KMS-11 (cell line): Measurements from ENCODE around the gene SIGLEC5.

Experiments
- H2AFZ ChIP-seq: fragments of 200-600 bp; sonication (generic); 2 replicates; pipeline ENCODE4 v1.6.1; 2016; ENCODE audit warnings: antibody characterized with exemption, mixed run types, low read depth
- H3K27ac ChIP-seq: fragments of 200-600 bp; sonication (generic); 2 replicates; pipeline ENCODE4 v1.6.1; 2016; ENCODE audit warnings: mild to moderate bottlenecking, mixed run types
- H3K27me3 ChIP-seq: fragments of 200-600 bp; sonication (generic); 2 replicates; pipeline ENCODE4 v1.6.1; 2017; ENCODE audit warnings: mild to moderate bottlenecking, low read depth, mixed run types, moderate library complexity; ENCODE audit not compliant: insufficient read depth
- H3K36me3 ChIP-seq: fragments of 200-600 bp; sonication (generic); 2 replicates; pipeline ENCODE4 v1.6.1; 2017; ENCODE audit warnings: mild to moderate bottlenecking, mixed run types; ENCODE audit not compliant: insufficient read depth
- H3K4me1 ChIP-seq: fragments of 200-600 bp; sonication (generic); 2 replicates; pipeline ENCODE4 v1.6.1; 2016; ENCODE audit warnings: mild to moderate bottlenecking, low read depth, mixed run types; ENCODE audit not compliant: poor library complexity, severe bottlenecking
- H3K4me2 ChIP-seq: fragments of 200-600 bp; sonication (generic); 2 replicates; pipeline ENCODE4 v1.7.0; 2016; ENCODE audit warnings: mild to moderate bottlenecking, mixed run types
- H3K4me3 ChIP-seq: fragments of 200-600 bp; sonication (generic); IDR thresholded peaks from 2 replicates; pipeline ENCODE4 v1.6.1; 2017; ENCODE audit warnings: low read depth, low read length, mixed read lengths; ENCODE audit not compliant: insufficient read depth
- H3K79me2 ChIP-seq: fragments of 200-600 bp; sonication (generic); 2 replicates; pipeline ENCODE4 v1.6.1; 2016; ENCODE audit warnings: low read depth, mixed run types; ENCODE audit not compliant: insufficient read depth
- H3K9ac ChIP-seq: fragments of 200-600 bp; sonication (generic); 2 replicates; pipeline ENCODE4 v1.6.1; 2016; ENCODE audit warnings: mild to moderate bottlenecking, mixed run types
- H4K20me1 ChIP-seq: fragments of 200-600 bp; sonication (generic); 2 replicates; pipeline ENCODE4 v1.6.1; 2016; ENCODE audit warnings: mild to moderate bottlenecking, mixed run types; ENCODE audit not compliant: insufficient read depth
- CTCF ChIP-seq: fragments of 200-600 bp; sonication (generic); conservative IDR thresholded peaks from 2 replicates; pipeline ENCODE4 v1.6.1; 2017; ENCODE audit warnings: low read depth, mild to moderate bottlenecking, antibody characterized with exemption, low read length, moderate library complexity, mixed read lengths

Gene SIGLEC5

GRCh38 chr19:51614789-51615188 is 15.4 kb downstream of the SIGLEC5 start:
- no peaks in the 10 kb centered on the region for H3K4me1 ChIP-seq
- H3K4me3 ChIP-seq, result no peak overlapping the region
- H3K27ac ChIP-seq, result no peak overlapping the region
- H3K9ac ChIP-seq, result no peak overlapping the region
- H4K20me1 ChIP-seq, result no peaks in the 10 kb centered on the region
- no peaks in the 10 kb centered on the region for H3K36me3 ChIP-seq
- H3K79me2 ChIP-seq, result no peaks in the 10 kb centered on the region
- no peak overlapping the region for H2AFZ ChIP-seq
- no peak overlapping the region for H3K4me2 ChIP-seq
- TF ChIP-seq CTCF, result no peak
- 0 out of 2 replicates have a peak, but pooled peaks cover 4% of the 10 kb centered on the region for H3K27me3 ChIP-seq

GRCh38 chr19:51610576-51610975 is 19.6 kb downstream of the SIGLEC5 start:
- H2AFZ ChIP-seq, result no peak overlapping the region
- H3K4me1 ChIP-seq, result no peaks in the 10 kb centered on the region
- H3K27me3 ChIP-seq, result 0 out of 2 replicates have a peak, but pooled peaks cover 4% of the 10 kb centered on the region
- no peak overlapping the region for H3K4me2 ChIP-seq
- no peak overlapping the region for H3K27ac ChIP-seq
- no peak for TF ChIP-seq CTCF
- no peaks in the 10 kb centered on the region for H3K79me2 ChIP-seq
- no peak overlapping the region for H3K4me3 ChIP-seq
- no peaks in the 10 kb centered on the region for H4K20me1 ChIP-seq
- no peak overlapping the region for H3K9ac ChIP-seq
- H3K36me3 ChIP-seq, result no peaks in the 10 kb centered on the region

- H3K9ac ChIP-seq, result no peak overlapping the region
- no peak overlapping the region for H3K27ac ChIP-seq
- H3K27me3 ChIP-seq, result no peaks in the 10 kb centered on the region
- H3K4me1 ChIP-seq, result no peaks in the 10 kb centered on the region
- H3K79me2 ChIP-seq, result no peaks in the 10 kb centered on the region
- H3K4me2 ChIP-seq, result no peak overlapping the region
- H4K20me1 ChIP-seq, result no peaks in the 10 kb centered on the region
- no peak overlapping the region for H2AFZ ChIP-seq
- peak; percentile 54 for TF ChIP-seq CTCF
- no peaks in the 10 kb centered on the region for H3K36me3 ChIP-seq
- no peak overlapping the region for H3K4me3 ChIP-seq
These were observed 22.2 kb downstream of the SIGLEC5 start for GRCh38 chr19:51607920-51608562.

GRCh38 chr19:51607077-51607476 is 23.1 kb downstream of the SIGLEC5 start:
- no peak overlapping the region for H3K4me3 ChIP-seq
- TF ChIP-seq CTCF, result no peak
- no peaks in the 10 kb centered on the region for H3K27me3 ChIP-seq
- no peaks in the 10 kb centered on the region for H4K20me1 ChIP-seq
- H3K36me3 ChIP-seq, result no peaks in the 10 kb centered on the region
- no peaks in the 10 kb centered on the region for H3K79me2 ChIP-seq
- no peak overlapping the region for H3K9ac ChIP-seq
- H3K27ac ChIP-seq, result no peak overlapping the region
- no peaks in the 10 kb centered on the region for H3K4me1 ChIP-seq
- H3K4me2 ChIP-seq, result no peak overlapping the region
- no peak overlapping the region for H2AFZ ChIP-seq
